Amniotic epithelial cell (primary cell): ENCODE data around the gene FOXO4.
"Not testable (repeated sequence)": the region's sequence is repeated elsewhere in the genome, so short reads cannot be mapped to it uniquely, and the experiment has no call there.

Experiments used
- DNase-seq: peaks from one replicate; pipeline ENCODE4 v3.0.0-alpha.2; 2010; ENCODE audit warnings: low read depth

Gene FOXO4, protein sequence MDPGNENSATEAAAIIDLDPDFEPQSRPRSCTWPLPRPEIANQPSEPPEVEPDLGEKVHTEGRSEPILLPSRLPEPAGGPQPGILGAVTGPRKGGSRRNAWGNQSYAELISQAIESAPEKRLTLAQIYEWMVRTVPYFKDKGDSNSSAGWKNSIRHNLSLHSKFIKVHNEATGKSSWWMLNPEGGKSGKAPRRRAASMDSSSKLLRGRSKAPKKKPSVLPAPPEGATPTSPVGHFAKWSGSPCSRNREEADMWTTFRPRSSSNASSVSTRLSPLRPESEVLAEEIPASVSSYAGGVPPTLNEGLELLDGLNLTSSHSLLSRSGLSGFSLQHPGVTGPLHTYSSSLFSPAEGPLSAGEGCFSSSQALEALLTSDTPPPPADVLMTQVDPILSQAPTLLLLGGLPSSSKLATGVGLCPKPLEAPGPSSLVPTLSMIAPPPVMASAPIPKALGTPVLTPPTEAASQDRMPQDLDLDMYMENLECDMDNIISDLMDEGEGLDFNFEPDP

DNA sequence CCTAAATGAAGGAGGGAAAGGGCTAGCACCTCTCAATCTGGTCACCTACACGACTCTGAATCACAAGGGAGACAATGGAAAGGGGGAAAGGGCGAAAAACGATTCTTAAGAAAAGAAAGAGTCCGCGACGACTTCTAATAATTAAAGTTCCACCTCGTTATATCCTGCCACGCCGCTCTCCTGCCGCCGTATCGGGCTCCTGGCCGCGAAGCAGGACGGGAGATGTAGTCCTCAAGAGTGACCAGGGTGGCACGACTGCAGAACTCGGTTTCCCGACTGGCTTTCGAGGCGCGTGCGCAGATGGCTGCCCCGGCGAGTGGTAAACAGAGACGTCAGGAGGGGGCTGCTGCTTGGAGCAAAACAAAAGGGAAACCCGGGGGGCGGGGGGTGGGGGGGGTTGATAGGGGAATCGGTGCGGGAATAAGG lies at the start of gene FOXO4:
FOXO4 (plus strand) TSS at position 297 of the 426 bp plus-strand sequence. CDS start 678 bp downstream, outside the sequence.
- DNase-seq: peak; percentile 82

- not testable (repeated sequence) for DNase-seq
Measured at GRCh38 chrX:71047891-71048290, 47.8 kb upstream of the FOXO4 start.

DNA sequence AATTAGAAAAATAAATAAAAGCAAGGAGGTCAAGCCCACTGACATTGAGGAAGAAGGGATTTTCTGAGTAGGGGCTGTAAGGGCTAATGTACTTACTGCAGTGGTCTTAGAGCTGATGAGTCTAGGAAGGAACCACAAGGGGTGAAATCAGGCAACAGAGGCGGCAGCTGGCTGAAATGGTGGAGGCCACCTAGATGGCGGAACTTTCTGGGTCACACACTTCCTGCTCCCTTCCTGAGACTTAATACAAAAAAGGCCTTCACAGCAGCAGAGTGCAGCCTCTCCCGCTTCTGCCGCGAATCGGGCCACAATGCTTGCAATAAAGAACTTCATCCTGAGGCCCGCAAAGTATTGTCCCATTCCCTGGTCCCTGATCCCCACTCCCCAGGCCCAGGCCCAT lies 42.9 kb upstream of the FOXO4 start:
- no peak for DNase-seq

GRCh38 chrX:71053217-71053621 lies 42.4 kb upstream of the FOXO4 start:
- peak; percentile 57 for DNase-seq

- DNase-seq: peak; percentile 72
Measured at GRCh38 chrX:71056867-71057266, 38.8 kb upstream of the FOXO4 start.

DNA sequence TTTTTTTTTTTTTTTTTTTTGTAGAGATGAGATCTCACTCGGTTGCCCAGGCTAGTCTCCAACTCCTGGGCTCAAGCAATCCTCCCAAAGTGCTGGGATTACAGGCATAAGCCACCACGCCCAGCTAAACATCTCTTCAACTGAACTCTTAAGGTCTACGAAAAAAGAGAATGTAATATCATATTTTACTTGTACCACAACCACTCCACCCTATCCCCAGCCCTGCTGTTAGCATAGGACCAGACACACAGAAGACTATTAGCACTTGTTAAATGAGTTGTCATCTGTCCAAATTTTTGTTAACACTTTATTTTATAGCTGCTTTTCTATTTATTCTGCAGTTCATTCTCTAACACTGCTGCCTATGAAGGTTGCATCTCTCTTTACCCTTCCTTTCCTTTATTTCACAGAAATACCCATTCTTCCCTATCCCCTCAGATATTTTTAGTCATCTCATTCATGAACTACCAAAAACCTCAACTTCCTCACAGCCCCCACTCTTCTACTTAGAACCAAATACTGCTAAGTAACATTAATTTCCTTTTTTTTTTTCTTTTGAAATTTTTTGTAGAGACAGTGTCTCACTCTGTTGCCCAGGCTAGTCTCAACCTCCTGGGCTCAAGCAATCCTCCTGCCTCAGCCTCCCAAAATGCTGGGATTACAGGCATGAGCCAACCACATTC lies 37.7 kb upstream of the FOXO4 start:
- no peak for DNase-seq

- no peak for DNase-seq
Measured at GRCh38 chrX:71060127-71060526, 35.5 kb upstream of the FOXO4 start.

DNA sequence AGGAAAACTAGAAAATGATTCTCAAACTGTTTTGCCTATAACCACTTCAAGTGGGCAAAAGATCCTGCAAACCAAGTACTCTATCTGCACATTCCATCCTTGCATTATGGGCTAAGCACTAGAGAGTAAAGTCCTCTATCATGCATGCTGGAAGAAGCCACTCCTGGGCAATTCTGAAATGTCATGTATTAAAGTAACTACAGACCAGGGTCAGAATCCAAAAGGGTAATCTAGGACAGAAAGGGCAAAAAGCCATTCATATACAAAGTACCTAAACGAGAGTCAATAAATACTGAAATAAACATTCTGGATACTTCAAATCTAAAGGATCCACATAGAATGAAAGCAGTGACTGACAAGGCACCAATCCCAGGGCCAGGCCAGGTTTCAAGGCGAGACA lies 28.6 kb upstream of the FOXO4 start:
- DNase-seq: no peak

- DNase-seq: no peak
Measured at GRCh38 chrX:71067712-71068043, 28.0 kb upstream of the FOXO4 start.

GRCh38 chrX:71068044-71068918 lies 27.4 kb upstream of the FOXO4 start, which contains the start of gene SNX12:
TSS of gene SNX12 (minus strand) at chrX:71068334. CDS start at chrX:71068306, 28 bp downstream.
- DNase-seq: peak; percentile 95

- no peak for DNase-seq
Measured at GRCh38 chrX:71070531-71070930, 25.1 kb upstream of the FOXO4 start.

DNA sequence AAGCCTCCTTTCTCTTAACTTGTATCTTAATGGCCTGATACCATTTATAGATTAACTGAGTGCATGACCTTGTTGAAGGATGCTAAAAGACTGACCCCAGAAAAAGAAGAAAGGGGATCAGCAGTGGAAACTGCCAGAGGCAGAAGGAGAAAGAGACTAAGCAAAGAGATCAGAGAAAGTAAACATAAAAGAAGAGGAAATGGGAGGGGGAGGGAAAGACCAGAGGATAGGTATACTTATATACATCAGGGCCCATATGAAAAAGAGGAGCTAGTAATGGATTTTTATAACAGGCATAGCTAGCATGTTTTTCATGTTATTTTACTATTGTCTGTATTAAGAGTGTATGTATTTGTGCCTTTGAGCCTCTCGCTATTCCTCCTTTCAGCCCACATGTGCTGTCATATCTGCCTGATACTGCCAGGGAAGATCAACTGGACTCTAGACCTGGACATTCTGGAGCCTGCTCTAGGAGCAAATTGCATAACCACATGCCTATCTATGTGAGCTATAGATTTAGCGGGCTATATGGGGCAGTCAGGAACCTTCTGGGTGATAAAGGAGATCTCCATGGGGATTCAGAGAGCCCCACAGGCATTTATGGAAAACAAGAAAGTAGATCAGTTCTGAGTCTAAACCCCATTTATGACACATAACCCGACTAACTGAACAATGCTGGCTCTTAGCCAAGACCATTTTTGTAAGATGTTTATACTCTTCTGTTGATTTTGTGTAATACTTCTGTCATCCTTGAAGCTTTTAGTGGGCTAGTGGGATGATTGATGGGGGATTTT lies 14.1 kb upstream of the FOXO4 start:
- DNase-seq: peak; percentile 78

DNA sequence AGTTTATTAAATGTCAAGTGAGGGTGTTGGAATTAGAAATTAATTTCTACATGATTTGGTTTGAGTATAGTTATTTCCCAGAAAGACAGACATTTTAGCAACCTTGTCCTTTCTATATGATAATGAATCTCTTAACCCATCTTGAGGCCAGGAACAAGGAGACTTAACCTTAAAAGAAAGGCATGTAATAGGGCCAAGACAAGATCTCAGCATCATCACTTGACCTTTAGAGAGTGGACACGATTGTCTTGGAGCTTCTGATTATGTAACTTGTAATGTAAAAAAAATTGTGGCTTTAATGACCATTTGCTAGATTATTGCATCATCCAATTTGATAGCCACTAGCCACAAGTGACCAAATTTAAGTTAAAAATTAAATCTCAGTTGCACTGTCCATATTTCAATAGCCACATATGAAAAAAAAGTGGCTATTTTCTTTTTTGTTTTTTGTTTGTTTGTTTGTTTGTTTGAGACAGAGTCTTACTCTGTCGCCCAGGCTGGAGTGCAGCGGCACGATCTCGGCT lies 13.5 kb upstream of the FOXO4 start:
- no peak for DNase-seq

DNA sequence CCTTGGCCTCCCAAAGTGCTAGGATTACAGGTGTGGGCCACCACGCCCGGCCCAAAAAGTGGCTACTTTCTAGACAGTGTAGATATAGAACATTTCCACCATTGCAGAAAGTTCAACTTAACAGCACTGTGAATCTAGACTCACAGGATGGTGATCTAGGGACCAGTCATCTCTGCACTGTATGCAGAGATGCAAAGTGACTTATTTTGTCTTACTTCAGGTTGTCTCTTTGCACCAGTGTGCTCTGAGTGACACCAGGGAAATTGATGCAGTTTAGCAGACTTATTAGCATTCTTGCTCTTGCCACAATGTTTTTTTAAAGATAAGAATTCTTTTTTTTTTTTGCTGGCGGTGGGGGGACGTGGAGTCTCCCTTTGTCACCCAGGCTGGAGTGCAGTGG lies 12.8 kb upstream of the FOXO4 start:
- DNase-seq: no peak

DNA sequence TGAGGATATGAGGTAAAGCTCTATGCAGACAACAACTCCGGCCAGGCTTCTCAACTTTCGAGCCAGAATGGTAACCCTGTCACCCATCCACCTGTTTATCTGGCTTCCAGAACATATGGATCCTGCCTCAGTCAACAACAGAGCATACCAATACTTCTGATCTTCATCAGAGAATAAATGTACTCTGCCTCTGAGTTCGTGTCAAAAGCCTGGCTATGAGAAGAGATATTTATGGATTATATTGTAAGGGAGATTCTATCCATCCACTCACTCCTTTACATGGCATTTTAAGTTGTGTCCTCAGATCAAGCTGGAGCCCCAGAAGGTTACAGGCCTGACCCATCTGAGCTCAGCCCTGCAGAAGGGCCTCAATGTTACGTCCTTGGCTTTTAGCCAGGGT lies 9.8 kb upstream of the FOXO4 start:
- no peak for DNase-seq

- DNase-seq: no peak
Measured at GRCh38 chrX:71091263-71091662, 4.4 kb upstream of the FOXO4 start.

DNA sequence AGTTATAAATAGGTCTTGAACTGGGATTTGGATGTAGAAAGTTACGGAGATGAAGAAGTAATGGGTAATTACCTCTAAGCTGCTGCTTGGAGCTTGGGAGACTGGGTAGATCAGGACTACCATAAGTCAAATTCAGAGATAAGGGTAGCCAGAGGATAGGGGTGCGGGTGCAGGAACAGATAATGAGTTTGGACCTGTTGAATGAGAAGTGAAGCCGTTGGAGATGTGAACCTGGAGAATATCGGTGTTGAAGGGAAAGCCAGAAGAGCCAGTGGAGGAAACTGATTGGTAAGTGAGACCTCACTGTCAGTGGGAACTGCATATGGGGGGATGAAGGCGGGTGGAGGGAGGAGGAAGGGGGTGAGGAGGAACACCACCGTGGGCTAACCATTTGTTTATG lies 618 bp upstream of the FOXO4 start:
- no peak for DNase-seq

GRCh38 chrX:71095981-71096759 lies 519 bp downstream of the FOXO4 start:
- DNase-seq: peak; percentile 37

DNA sequence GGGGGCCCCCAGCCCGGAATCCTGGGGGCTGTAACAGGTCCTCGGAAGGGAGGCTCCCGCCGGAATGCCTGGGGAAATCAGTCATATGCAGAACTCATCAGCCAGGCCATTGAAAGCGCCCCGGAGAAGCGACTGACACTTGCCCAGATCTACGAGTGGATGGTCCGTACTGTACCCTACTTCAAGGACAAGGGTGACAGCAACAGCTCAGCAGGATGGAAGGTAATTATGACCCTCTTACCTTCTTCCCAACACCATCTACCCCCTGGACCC lies 1.0 kb downstream of the FOXO4 start:
- DNase-seq: no peak

DNA sequence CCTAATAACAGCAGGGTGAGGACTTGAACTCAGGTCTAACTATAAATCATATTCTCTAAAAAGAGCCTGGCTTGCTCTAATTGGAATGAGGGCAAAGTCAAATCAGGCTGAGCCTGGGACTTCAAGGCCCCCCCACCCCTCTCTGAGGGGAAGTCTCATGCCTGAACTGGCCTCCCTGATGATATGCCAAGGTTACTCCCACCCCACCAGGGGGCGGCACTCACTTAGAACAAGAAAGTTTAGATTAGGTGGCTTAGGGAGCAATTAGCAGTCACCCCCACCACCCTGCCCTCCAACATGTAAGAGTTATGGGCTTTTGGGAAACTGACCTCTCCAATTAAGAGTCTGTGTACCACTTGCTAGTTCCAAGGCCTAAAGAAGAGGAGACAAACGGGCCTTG lies 2.7 kb downstream of the FOXO4 start:
- peak; percentile 44 for DNase-seq
